ENCODE data around the gene DNM3. TPM values are rescaled to one million over a fixed set of nuclear protein-coding genes. Genes with fewer than 3 reads are reported as not detected.

The DNM3 gene
- total RNA-seq, 1 experiment from 2014 or later, result 0.71 TPM

GRCh38 chr1:172381946-172382345, 540.6 kb downstream of the DNM3 start:
- CTCF ChIA-PET, result interaction anchor here (1.3 kb wide), 1 partner anchor 17 kb away, joined by 4 read pairs; no protein-coding TSS in a partner anchor
- H3K36me3 ChIP-seq (ENCODE audit: insufficient read depth, low read length, poor library complexity, severe bottlenecking), result no peaks in the 10 kb centered on the region
- H3K27ac ChIP-seq (ENCODE audit: low read depth, low read length, poor library complexity, severe bottlenecking), result peak overlapping the region; percentile 43
- H3K4me1 ChIP-seq (ENCODE audit: insufficient read depth, low read length, poor library complexity, severe bottlenecking), result peaks cover 65% of the 10 kb centered on the region
- H3K27me3 ChIP-seq (replicated peaks; ENCODE audit: insufficient read depth, low read depth, low read length, poor library complexity), result no peaks in the 10 kb centered on the region
- peak; percentile 52 for DNase-seq (ENCODE audit: low spot score)
- intact Hi-C loops (cut with micrococcal nuclease; ENCODE audit: unreplicated experiment), result loop anchor here (5.0 kb wide), 1 partner anchor 240 kb away; no protein-coding TSS in a partner anchor
- H3K4me3 ChIP-seq (ENCODE audit: low read depth, low read length, poor library complexity, severe bottlenecking), result no peak overlapping the region
- BruUV-seq (replicated peaks), result no TSS peak
- TF ChIP-seq CTCF (conservative IDR thresholded peaks at IDR 0.05; ENCODE audit: low read depth, low read length) (no peak), EZH2 (IDR thresholded peaks at IDR 0.05; ENCODE audit: borderline replicate concordance, low read depth, low read length, poor library complexity, severe bottlenecking) (no peak)
- POLR2A ChIA-PET (ENCODE audit: low non-redundant PET), result no interaction called here
- no peaks in the 10 kb centered on the region for H3K9me3 ChIP-seq (ENCODE audit: low read depth, low read length, poor library complexity, severe bottlenecking)

- CTCF ChIA-PET, result interaction anchor here (1.3 kb wide), 1 partner anchor 16 kb away, joined by 4 read pairs; no protein-coding TSS in a partner anchor
- Histone ChIP-seq H3K4me1 (ENCODE audit: insufficient read depth, low read length, poor library complexity, severe bottlenecking) (peaks cover 65% of the 10 kb centered on the region), H3K4me3 (ENCODE audit: low read depth, low read length, poor library complexity, severe bottlenecking) (no peak overlapping the region), H3K9me3 (ENCODE audit: low read depth, low read length, poor library complexity, severe bottlenecking) (no peaks in the 10 kb centered on the region), H3K36me3 (ENCODE audit: insufficient read depth, low read length, poor library complexity, severe bottlenecking) (no peaks in the 10 kb centered on the region), H3K27me3 (replicated peaks; ENCODE audit: insufficient read depth, low read depth, low read length, poor library complexity) (no peaks in the 10 kb centered on the region), H3K27ac (ENCODE audit: low read depth, low read length, poor library complexity, severe bottlenecking) (peak overlapping the region; percentile 43)
- intact Hi-C loops (cut with micrococcal nuclease; ENCODE audit: unreplicated experiment), result loop anchor here (5.0 kb wide), 1 partner anchor 240 kb away; no protein-coding TSS in a partner anchor
- BruUV-seq (replicated peaks), result no TSS peak
- no peak for TF ChIP-seq EZH2 (IDR thresholded peaks at IDR 0.05; ENCODE audit: borderline replicate concordance, low read depth, low read length, poor library complexity, severe bottlenecking)
- TF ChIP-seq CTCF (conservative IDR thresholded peaks at IDR 0.05; ENCODE audit: low read depth, low read length), result no peak
- no peak for DNase-seq (ENCODE audit: low spot score)
- POLR2A ChIA-PET (ENCODE audit: low non-redundant PET), result no interaction called here
Measured at GRCh38 chr1:172382406-172382805, 541.1 kb downstream of the DNM3 start.

GRCh38 chr1:172382990-172383389, 541.7 kb downstream of the DNM3 start:
- no TSS peak for BruUV-seq (replicated peaks)
- intact Hi-C loops (cut with micrococcal nuclease; ENCODE audit: unreplicated experiment), result loop anchor here (5.0 kb wide), 1 partner anchor 241 kb away; no protein-coding TSS in a partner anchor
- H3K4me3 ChIP-seq (ENCODE audit: low read depth, low read length, poor library complexity, severe bottlenecking), result no peak overlapping the region
- H3K27ac ChIP-seq (ENCODE audit: low read depth, low read length, poor library complexity, severe bottlenecking), result no peak overlapping the region
- no peaks in the 10 kb centered on the region for H3K36me3 ChIP-seq (ENCODE audit: insufficient read depth, low read length, poor library complexity, severe bottlenecking)
- TF ChIP-seq EZH2 (IDR thresholded peaks at IDR 0.05; ENCODE audit: borderline replicate concordance, low read depth, low read length, poor library complexity, severe bottlenecking), result no peak
- TF ChIP-seq CTCF (conservative IDR thresholded peaks at IDR 0.05; ENCODE audit: low read depth, low read length), result no peak
- no peaks in the 10 kb centered on the region for H3K27me3 ChIP-seq (replicated peaks; ENCODE audit: insufficient read depth, low read depth, low read length, poor library complexity)
- peaks cover 60% of the 10 kb centered on the region for H3K4me1 ChIP-seq (ENCODE audit: insufficient read depth, low read length, poor library complexity, severe bottlenecking)
- CTCF ChIA-PET, result no interaction called here
- no peaks in the 10 kb centered on the region for H3K9me3 ChIP-seq (ENCODE audit: low read depth, low read length, poor library complexity, severe bottlenecking)
- POLR2A ChIA-PET (ENCODE audit: low non-redundant PET), result no interaction called here
- DNase-seq (ENCODE audit: low spot score), result no peak

Data from A673 (cell line).